A549 (cell line): ENCODE data around the gene ATP8B4.

Experiments used
- BHLHE40 ChIP-seq: IDR thresholded peaks from 2 replicates; pipeline ENCODE4 v1.6.1; 2012; ENCODE audit warnings: low read depth, low read length, inconsistent platforms
- EP300 ChIP-seq, 2 experiments: fragments of >200 bp; sonication (Bioruptor Twin); formaldehyde crosslinking; IDR thresholded peaks; 2 replicates in 1 of 2; 3 replicates in 1 of 2; pipeline ENCODE4 v1.6.1; 2016 to 2017
- KDM1A ChIP-seq: fragments of 200-600 bp; sonication (generic); IDR thresholded peaks from 2 replicates; pipeline ENCODE4 v1.6.1; 2016; ENCODE audit warnings: low read depth, mild to moderate bottlenecking
- POLR2A ChIP-seq: IDR thresholded peaks from 2 replicates; pipeline ENCODE4 v1.6.1; 2012; ENCODE audit warnings: mild to moderate bottlenecking, low read length
- RFX5 ChIP-seq: fragments of 450-650 bp; IDR thresholded peaks from 2 replicates; pipeline ENCODE4 v1.7.1; 2014; ENCODE audit warnings: antibody characterized with exemption, mild to moderate bottlenecking, moderate library complexity
- TF ChIP-seq, protein P1 (sequence below): fragments of >200 bp; sonication (Bioruptor Twin); formaldehyde crosslinking; IDR thresholded peaks from 3 replicates; pipeline ENCODE4 v1.5.1; 2016
- TF ChIP-seq, protein P2 (sequence below): IDR thresholded peaks from 2 replicates; pipeline ENCODE4 v1.6.1; 2012

DNA sequence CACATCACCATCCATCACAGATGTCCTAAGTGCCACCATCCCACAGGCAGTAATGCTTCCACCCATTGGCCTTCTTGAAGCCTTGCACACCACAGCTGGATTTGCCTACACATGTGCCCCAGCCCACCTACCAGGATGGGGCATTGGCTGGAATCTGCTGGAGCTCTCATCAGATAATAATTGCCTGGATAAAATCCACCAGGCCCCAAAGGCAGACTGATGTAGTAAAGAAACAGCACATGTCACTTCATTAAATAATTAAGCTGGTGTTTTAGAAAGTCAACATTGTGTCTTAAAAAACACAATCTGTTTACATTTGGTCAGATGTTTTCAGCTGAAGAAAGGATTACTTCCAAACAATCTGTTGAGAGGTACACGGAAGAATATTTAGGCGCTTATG lies 229.5 kb downstream of the ATP8B4 start:
- TF ChIP-seq, protein P1, sequence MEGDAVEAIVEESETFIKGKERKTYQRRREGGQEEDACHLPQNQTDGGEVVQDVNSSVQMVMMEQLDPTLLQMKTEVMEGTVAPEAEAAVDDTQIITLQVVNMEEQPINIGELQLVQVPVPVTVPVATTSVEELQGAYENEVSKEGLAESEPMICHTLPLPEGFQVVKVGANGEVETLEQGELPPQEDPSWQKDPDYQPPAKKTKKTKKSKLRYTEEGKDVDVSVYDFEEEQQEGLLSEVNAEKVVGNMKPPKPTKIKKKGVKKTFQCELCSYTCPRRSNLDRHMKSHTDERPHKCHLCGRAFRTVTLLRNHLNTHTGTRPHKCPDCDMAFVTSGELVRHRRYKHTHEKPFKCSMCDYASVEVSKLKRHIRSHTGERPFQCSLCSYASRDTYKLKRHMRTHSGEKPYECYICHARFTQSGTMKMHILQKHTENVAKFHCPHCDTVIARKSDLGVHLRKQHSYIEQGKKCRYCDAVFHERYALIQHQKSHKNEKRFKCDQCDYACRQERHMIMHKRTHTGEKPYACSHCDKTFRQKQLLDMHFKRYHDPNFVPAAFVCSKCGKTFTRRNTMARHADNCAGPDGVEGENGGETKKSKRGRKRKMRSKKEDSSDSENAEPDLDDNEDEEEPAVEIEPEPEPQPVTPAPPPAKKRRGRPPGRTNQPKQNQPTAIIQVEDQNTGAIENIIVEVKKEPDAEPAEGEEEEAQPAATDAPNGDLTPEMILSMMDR, result no peak
- TF ChIP-seq KDM1A (no peak), RFX5 (no peak), EP300 (IDR thresholded peaks at IDR 0.05) (no peak), POLR2A (no peak), BHLHE40 (no peak)
- TF ChIP-seq, protein P2, sequence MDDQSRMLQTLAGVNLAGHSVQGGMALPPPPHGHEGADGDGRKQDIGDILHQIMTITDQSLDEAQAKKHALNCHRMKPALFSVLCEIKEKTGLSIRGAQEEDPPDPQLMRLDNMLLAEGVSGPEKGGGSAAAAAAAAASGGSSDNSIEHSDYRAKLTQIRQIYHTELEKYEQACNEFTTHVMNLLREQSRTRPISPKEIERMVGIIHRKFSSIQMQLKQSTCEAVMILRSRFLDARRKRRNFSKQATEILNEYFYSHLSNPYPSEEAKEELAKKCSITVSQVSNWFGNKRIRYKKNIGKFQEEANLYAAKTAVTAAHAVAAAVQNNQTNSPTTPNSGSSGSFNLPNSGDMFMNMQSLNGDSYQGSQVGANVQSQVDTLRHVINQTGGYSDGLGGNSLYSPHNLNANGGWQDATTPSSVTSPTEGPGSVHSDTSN, result no peak
